IMR-90 (cell line): ENCODE data around the gene CLSTN3. TPM values are rescaled to one million over a fixed set of nuclear protein-coding genes. Genes with fewer than 3 reads are reported as not detected.

Source experiments
- ATAC-seq: fragments of 200-7000 bp; cut with Tn5 transposase; 2 replicates; pipeline ENCODE4 v1.9.1; 2020; ENCODE audit warnings: low read depth, mild to moderate bottlenecking, moderate library complexity
- BruUV-seq: library from RNA; stranded (reverse); fragments of 400-500 nt; replicated peaks from 2 replicates; lab custom pipeline; 2021; lab: Mats Ljungman, UMichigan
- CTCF ChIA-PET: fragments of 300-600 bp; formaldehyde crosslinking; extraction: SDS; loops from one replicate; lab custom pipeline; 2021; ENCODE audit warnings: antibody characterized with exemption; lab: Yijun Ruan, JAX
- POLR2A ChIA-PET: fragments of 300-600 bp; sonication (Branson Sonifier 250); formaldehyde crosslinking; loops from one replicate; lab custom pipeline; 2022; ENCODE audit warnings: antibody characterized with exemption; ENCODE audit not compliant: unreplicated experiment; lab: Charles Lee
- DNase-seq: peaks from one replicate; pipeline ENCODE4 v3.0.0; 2013
- H2AFZ ChIP-seq: replicated peaks from 2 replicates; pipeline ENCODE3; 2013; ENCODE audit warnings: low read length, mild to moderate bottlenecking; ENCODE audit not compliant: poor library complexity
- H2AK5ac ChIP-seq: 2 replicates; pipeline ENCODE4 v1.6.1; 2013; ENCODE audit warnings: low read depth, low read length, inconsistent platforms
- H2AK9ac ChIP-seq: replicated peaks from 2 replicates; pipeline ENCODE3; 2013; ENCODE audit warnings: mild to moderate bottlenecking, low read depth, low read length, moderate library complexity; ENCODE audit not compliant: poor library complexity
- H2BK120ac ChIP-seq: 2 replicates; pipeline ENCODE4 v1.6.1; 2013; ENCODE audit warnings: low read depth, low read length, inconsistent platforms
- H2BK15ac ChIP-seq: 3 replicates; pipeline ENCODE4 v1.6.1; 2013; ENCODE audit warnings: low read depth, low read length, inconsistent platforms
- H2BK20ac ChIP-seq: 2 replicates; pipeline ENCODE4 v1.6.1; 2013; ENCODE audit warnings: low read depth, mild to moderate bottlenecking, inconsistent platforms, low read length, moderate library complexity
- H2BK5ac ChIP-seq: 2 replicates; pipeline ENCODE4 v1.6.1; 2013; ENCODE audit warnings: mild to moderate bottlenecking, low read depth, low read length, inconsistent platforms; ENCODE audit not compliant: poor library complexity, severe bottlenecking
- H3K14ac ChIP-seq: replicated peaks from 2 replicates; pipeline ENCODE4 v1.6.1; 2013; ENCODE audit warnings: low read depth, low read length, inconsistent platforms
- H3K18ac ChIP-seq: 2 replicates; pipeline ENCODE4 v1.6.1; 2013; ENCODE audit warnings: low read depth, low read length, control low read depth
- H3K23ac ChIP-seq: 2 replicates; pipeline ENCODE4 v1.6.1; 2013; ENCODE audit warnings: low read depth, low read length, inconsistent platforms
- H3K27ac ChIP-seq: 2 replicates; pipeline ENCODE4 v1.5.1; 2013; ENCODE audit warnings: mild to moderate bottlenecking, control low read depth, low read length; ENCODE audit not compliant: insufficient read depth
- H3K27me3 ChIP-seq: 2 replicates; pipeline ENCODE4 v1.6.1; 2013; ENCODE audit warnings: low read length; ENCODE audit not compliant: control insufficient read depth, insufficient read depth
- H3K36me3 ChIP-seq: 2 replicates; pipeline ENCODE4 v1.6.1; 2013; ENCODE audit warnings: low read length, mixed read lengths; ENCODE audit not compliant: control insufficient read depth, insufficient read depth
- H3K4ac ChIP-seq: 2 replicates; pipeline ENCODE4 v1.6.1; 2013; ENCODE audit warnings: low read depth, low read length, inconsistent platforms
- H3K4me1 ChIP-seq: 2 replicates; pipeline ENCODE4 v1.6.1; 2013; ENCODE audit warnings: low read length, mixed read lengths; ENCODE audit not compliant: control insufficient read depth, insufficient read depth
- H3K4me2 ChIP-seq: 2 replicates; pipeline ENCODE4 v1.6.1; 2013; ENCODE audit warnings: low read depth, mild to moderate bottlenecking, control low read depth, low read length, moderate library complexity
- H3K4me3 ChIP-seq: 2 replicates; pipeline ENCODE4 v1.5.1; 2013; ENCODE audit warnings: low read depth, mild to moderate bottlenecking, control low read depth, low read length, moderate library complexity; ENCODE audit not compliant: insufficient read depth
- H3K56ac ChIP-seq: 2 replicates; pipeline ENCODE4 v1.6.1; 2013; ENCODE audit warnings: low read length, inconsistent platforms; ENCODE audit not compliant: insufficient read depth; ENCODE audit errors: extremely low read depth
- H3K79me1 ChIP-seq, 2 experiments: 2 replicates each; pipeline ENCODE4 v1.6.1; 2013; ENCODE audit warnings: low read length in 2 of 2, inconsistent platforms in 1 of 2, low read depth in 1 of 2
- H3K9ac ChIP-seq: 2 replicates; pipeline ENCODE4 v1.6.1; 2013; ENCODE audit warnings: low read depth, low read length, control low read depth
- H3K9me1 ChIP-seq: 2 replicates; pipeline ENCODE4 v1.6.1; 2013; ENCODE audit warnings: low read length, inconsistent platforms; ENCODE audit not compliant: insufficient read depth
- H3K9me3 ChIP-seq: 2 replicates; pipeline ENCODE4 v1.6.1; 2013; ENCODE audit warnings: low read length; ENCODE audit not compliant: control insufficient read depth, insufficient read depth
- H4K20me1 ChIP-seq: 2 replicates; pipeline ENCODE4 v1.6.1; 2013; ENCODE audit warnings: low read length, inconsistent platforms; ENCODE audit not compliant: insufficient read depth
- H4K5ac ChIP-seq: 2 replicates; pipeline ENCODE4 v1.6.1; 2013; ENCODE audit warnings: mild to moderate bottlenecking, low read depth, low read length, control low read depth
- H4K8ac ChIP-seq, 2 experiments: 2 replicates each; pipeline ENCODE4 v1.6.1; 2013; ENCODE audit warnings: low read depth in 2 of 2, low read length in 2 of 2, control low read depth in 1 of 2, inconsistent platforms in 1 of 2
- H4K91ac ChIP-seq: 2 replicates; pipeline ENCODE4 v1.6.1; 2013; ENCODE audit warnings: low read depth, low read length, inconsistent platforms; ENCODE audit not compliant: insufficient read depth
- MAFK ChIP-seq: IDR thresholded peaks from 2 replicates; pipeline ENCODE4 v1.6.1; 2012; ENCODE audit warnings: low read depth, low read length, improper control_type of control experiment
- NFE2L2 ChIP-seq: fragments of 150-350 bp; IDR thresholded peaks from 2 replicates; pipeline ENCODE4 v1.6.1; 2016; ENCODE audit warnings: low read depth, mild to moderate bottlenecking, low read length
- POLR2A ChIP-seq: IDR thresholded peaks from 2 replicates; pipeline ENCODE4 v1.6.1; 2012; ENCODE audit warnings: mild to moderate bottlenecking, low read depth, low read length
- RCOR1 ChIP-seq: IDR thresholded peaks from 2 replicates; pipeline ENCODE4 v1.6.1; 2012; ENCODE audit warnings: mild to moderate bottlenecking, low read length, improper control_type of control experiment; ENCODE audit not compliant: insufficient replicate concordance
- SMC3 ChIP-seq: fragments of 150-350 bp; IDR thresholded peaks from 2 replicates; pipeline ENCODE4 v1.6.1; 2016; ENCODE audit warnings: low read depth, mild to moderate bottlenecking, antibody characterized with exemption, low read length, moderate library complexity
- WGBS, 2 experiments: methylation state at CpG; one replicate each; pipeline versions ENCODE4 v1.1.5 to v1.1.7; 2013; ENCODE audit warnings: missing lambda C conversion rate in 2 of 2; ENCODE audit not compliant: insufficient read length in 1 of 2; ENCODE audit errors: extremely low coverage in 2 of 2; 5-methylcytosine and 5-hydroxymethylcytosine counted together
- dilution Hi-C: fragments of 300-500 bp; cut with HindIII; formaldehyde crosslinking; loops from one replicate; pipeline ENCODE4 v1.14.3; 2018; ENCODE audit warnings: low sequenced_read_pairs; ENCODE audit not compliant: unreplicated experiment
- in situ Hi-C: fragments of 300-500 bp; cut with MboI; formaldehyde crosslinking; loops from 3 replicates; pipeline ENCODE4 v1.14.3; 2019; ENCODE audit warnings: low sequenced_read_pairs, inconsistent platforms, mixed read lengths
- intact Hi-C: fragments of 100-400 bp; cut with micrococcal nuclease; formaldehyde crosslinking; loops from 2 replicates; pipeline ENCODE4 v1.10.0; 2022
- polyA plus RNA-seq, 3 experiments: library from polyadenylated mRNA; depleted of rRNA; stranded (reverse); fragments of >200 nt; gene quantifications; 2 replicates each; pipeline ENCODE4 v1.2.3, GENCODE V29; 2012; ENCODE audit warnings: low replicate concordance in 1 of 3
- total RNA-seq: library from RNA; depleted of rRNA; stranded (reverse); fragments of >200 nt; gene quantifications from 2 replicates; pipeline ENCODE4 v1.2.3, GENCODE V29; 2012
- TF ChIP-seq, protein P1 (sequence below): fragments of 150-350 bp; IDR thresholded peaks from 2 replicates; pipeline ENCODE4 v1.6.1; 2016; ENCODE audit warnings: low read depth, mild to moderate bottlenecking, low read length, moderate library complexity, borderline replicate concordance
- TF ChIP-seq, protein P2 (sequence below): fragments of 150-350 bp; IDR thresholded peaks from 2 replicates; pipeline ENCODE4 v1.6.1; 2017; ENCODE audit warnings: mild to moderate bottlenecking, antibody characterized with exemption, low read length, low read depth

The CLSTN3 gene
- total and polyA plus RNA-seq, 2 of the 4 experiments (the other 2 are of a cell fraction), result 4.1 to 16.4 TPM

DNA sequence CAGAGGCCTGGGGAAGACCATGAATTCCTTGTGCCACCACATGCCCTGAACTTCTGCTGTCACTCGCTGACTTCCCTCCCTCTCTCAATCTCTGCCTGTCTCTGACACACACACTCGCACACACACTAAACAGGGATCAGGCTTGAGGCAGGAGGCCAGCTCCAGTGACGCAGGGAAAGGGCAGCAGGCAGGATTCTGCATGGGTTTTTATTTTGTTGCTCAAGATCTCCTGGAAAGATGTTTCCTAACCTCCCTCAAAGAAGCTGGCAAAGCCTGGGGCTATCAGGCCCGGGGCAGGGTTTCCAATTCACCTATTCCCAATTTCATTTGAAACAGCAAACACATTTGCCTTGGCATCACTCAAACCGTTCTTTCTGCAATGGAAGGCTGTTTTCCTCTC is 31.6 kb downstream of the CLSTN3 start:
- no peak overlapping the region for H3K18ac ChIP-seq
- ChIA-PET POLR2A (no interaction called here), CTCF (interaction anchor here (1.2 kb wide), 1 partner anchor 16 kb away, joined by 3 read pairs; no protein-coding TSS in a partner anchor)
- no peak overlapping the region for H3K9ac ChIP-seq
- H3K23ac ChIP-seq, result no peak overlapping the region
- no peak overlapping the region for H3K4ac ChIP-seq
- WGBS, 2 experiments, result no CpG with 5 or more reads among the region's 5 CpGs
- H3K9me3 ChIP-seq, result peaks cover 3% of the 10 kb centered on the region; the same call in 1 of the 2 replicates
- no peak overlapping the region for H2BK20ac ChIP-seq
- H3K4me2 ChIP-seq, result no peak overlapping the region
- in situ Hi-C loops, result no loop called here
- no TSS peak for BruUV-seq
- DNase-seq (peak; percentile 42), ATAC-seq (peak; percentile 44)
- H4K5ac ChIP-seq, result no peak overlapping the region
- H3K4me3 ChIP-seq, result no peak overlapping the region
- intact Hi-C loops, result no loop called here
- H2AFZ ChIP-seq, result no peak overlapping the region
- H2AK5ac ChIP-seq, result no peak overlapping the region
- H3K27me3 ChIP-seq, result peaks cover 16% of the 10 kb centered on the region
- no peak overlapping the region for H2BK5ac ChIP-seq
- TF ChIP-seq, protein P1, sequence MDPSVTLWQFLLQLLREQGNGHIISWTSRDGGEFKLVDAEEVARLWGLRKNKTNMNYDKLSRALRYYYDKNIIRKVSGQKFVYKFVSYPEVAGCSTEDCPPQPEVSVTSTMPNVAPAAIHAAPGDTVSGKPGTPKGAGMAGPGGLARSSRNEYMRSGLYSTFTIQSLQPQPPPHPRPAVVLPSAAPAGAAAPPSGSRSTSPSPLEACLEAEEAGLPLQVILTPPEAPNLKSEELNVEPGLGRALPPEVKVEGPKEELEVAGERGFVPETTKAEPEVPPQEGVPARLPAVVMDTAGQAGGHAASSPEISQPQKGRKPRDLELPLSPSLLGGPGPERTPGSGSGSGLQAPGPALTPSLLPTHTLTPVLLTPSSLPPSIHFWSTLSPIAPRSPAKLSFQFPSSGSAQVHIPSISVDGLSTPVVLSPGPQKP, result no peak
- no peak for TF ChIP-seq SMC3
- TF ChIP-seq MAFK, result no peak
- no peak for TF ChIP-seq POLR2A
- no peak for TF ChIP-seq NFE2L2
- no peak for TF ChIP-seq RCOR1
- TF ChIP-seq, protein P2, sequence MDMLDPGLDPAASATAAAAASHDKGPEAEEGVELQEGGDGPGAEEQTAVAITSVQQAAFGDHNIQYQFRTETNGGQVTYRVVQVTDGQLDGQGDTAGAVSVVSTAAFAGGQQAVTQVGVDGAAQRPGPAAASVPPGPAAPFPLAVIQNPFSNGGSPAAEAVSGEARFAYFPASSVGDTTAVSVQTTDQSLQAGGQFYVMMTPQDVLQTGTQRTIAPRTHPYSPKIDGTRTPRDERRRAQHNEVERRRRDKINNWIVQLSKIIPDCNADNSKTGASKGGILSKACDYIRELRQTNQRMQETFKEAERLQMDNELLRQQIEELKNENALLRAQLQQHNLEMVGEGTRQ, result no peak
- dilution Hi-C loops, result no loop called here
- H3K9me1 ChIP-seq, result no peaks in the 10 kb centered on the region
- no peak overlapping the region for H3K14ac ChIP-seq
- H3K79me1 ChIP-seq, result no peaks in the 10 kb centered on the region
- no peak overlapping the region for H3K27ac ChIP-seq
- H3K56ac ChIP-seq, result no peak overlapping the region
- H4K91ac ChIP-seq, result no peak overlapping the region
- no peaks in the 10 kb centered on the region for H3K4me1 ChIP-seq
- H2BK15ac ChIP-seq, result no peak overlapping the region
- no peak overlapping the region for H2BK120ac ChIP-seq
- peaks cover 3% of the 10 kb centered on the region; the same call in 1 of the 2 replicates for H3K36me3 ChIP-seq
- H4K8ac ChIP-seq, result no peak overlapping the region
- H2AK9ac ChIP-seq, result no peak overlapping the region
- no peaks in the 10 kb centered on the region for H4K20me1 ChIP-seq
